COLO829 (cell line): ENCODE data around the gene DNAH7.

Source experiments
- DNase-seq: peaks from one replicate; pipeline ENCODE4 v3.0.0; 2012; ENCODE audit warnings: low spot score

DNAH7 gene

DNA sequence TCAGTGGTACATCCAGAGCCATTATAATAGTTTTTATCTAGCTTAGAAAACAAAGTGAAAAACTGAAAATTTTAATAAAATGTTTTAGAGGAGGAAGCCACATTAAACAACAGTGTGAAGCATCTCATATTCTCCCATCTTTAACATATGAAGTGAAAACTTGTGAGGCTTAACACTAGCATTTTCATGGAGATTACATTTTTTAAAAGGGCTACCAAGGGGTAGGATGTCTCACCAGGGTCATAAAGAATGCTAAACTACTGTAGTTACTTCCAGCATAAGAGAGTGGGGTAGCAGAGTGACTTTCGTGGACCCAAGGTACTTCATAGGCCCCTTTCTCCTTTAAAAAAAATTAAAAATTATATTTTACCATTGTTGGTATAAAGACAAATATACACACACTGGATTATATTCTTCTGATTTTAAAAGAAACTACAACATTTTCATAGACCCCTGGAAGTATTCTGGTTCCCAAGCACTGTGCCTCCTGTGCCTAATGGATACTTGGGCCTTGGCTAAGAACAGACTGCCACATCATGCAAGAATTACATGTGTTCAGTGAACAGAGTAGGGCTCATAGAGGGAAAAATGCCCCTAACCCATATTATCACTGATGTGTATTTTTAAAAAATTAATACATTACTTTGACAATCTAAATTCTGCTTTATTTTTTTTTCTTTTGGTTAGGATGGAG lies 263.2 kb downstream of the DNAH7 start:
- DNase-seq, result no peak

DNA sequence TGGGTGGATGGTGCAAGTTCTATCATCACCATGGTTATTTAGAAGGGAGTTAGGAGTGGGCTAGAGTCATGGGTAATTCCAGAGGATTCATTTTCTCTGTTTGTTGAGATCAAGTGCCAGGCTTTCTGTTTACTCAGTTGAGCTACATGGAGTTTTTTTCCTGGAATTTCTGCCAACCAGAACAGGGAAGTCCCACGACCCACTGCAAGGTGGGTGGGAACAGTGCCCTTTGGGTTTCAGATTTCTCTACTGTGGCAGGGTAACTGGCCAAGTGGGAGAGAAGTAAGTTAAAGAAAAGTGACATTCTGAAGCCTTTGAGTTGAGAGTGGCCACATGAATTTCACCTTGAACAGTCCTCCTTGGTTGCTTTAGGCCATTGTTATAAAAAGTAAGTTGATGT lies 272.8 kb downstream of the DNAH7 start:
- DNase-seq, result no peak

DNA sequence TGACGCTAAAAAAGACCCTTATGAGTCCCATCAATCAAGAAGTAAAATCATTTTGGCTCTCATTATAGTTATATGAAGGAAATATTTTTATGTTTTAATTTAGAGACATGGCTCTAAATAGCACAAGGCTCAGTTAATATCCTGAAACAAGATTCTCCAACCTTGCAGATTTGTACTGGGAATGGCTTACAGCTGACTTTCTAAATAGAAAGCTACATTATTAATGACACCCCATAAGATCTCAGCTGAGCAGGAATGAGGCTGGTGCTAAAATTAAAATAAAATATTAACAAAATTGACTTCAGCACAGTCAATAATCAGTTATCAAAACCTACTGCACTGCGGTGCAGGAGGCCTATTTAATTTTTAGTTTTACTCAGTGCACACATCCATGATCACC lies 274.8 kb downstream of the DNAH7 start:
- no peak for DNase-seq

DNA sequence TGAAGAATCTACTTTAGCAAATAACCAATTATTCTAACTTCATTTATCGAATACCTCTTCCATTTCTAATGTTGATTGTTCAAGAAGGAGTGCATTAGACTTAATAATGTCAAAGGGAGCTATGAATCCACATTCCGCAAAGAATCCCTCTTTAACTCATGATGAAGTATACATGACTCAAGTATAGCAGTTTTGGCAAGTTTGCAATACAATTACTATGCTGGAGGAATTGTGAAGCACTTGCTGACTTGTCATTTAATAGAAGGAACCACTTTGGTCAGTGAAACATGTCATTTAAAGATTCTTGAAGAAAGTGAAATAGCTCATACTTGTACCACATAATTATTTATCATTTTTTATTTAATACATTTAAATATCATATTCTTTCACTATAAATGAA lies 286.5 kb downstream of the DNAH7 start:
- no peak for DNase-seq

DNA sequence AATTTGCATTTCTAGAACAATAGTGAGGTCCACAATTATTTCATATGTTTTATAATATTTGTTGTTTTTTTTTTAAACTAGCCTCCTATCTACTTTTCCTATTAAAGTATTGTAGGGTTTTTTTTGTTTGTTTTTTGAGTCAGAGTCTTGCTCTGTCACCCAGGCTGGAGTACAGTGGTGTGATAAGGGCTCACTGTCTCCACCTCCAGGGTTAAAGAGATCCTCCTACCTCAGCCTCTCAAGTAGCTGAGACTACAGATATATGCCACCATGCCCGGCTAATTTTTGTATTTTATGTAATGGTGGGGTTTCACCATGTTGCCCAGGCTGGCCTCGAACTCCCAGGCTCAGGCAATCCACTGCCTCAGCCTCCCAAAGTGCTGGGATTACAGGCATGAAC lies 289.1 kb downstream of the DNAH7 start:
- no peak for DNase-seq

DNA sequence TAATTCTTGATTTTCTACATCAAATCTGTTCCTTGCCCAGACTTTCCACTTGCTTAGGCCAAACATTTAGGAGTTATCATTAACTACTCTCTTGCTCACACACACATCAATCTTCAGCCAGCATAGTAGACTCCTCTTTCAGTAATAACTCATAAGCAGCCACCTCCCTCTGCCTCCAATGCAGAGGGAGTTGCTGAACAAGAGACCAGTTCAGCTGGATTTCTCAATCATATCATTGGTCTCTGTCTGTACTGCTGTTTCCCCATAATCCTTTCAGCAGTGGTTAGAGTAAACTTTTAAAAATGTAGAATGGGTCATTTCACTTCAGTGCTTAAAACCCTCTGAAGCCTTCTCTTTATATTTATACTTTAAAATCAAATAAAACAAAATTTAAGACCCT lies 298.7 kb downstream of the DNAH7 start:
- DNase-seq, result no peak

DNA sequence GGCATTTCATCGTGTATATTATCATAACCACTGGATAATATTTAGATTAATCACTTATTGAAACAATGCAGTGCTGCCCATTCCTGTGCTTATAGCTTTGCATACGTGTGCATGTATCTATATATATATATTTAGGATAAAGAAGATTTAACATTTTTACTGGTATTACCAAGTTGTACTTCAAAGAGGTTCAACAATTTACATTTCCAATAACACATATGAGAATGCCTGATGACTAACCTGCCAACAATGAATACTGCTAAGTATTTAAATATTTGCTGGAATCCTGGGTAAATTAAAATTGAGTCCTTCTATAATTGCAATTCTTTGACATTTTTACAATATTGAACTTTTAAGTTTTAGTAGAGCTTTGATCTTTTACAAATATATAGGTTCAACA lies 300.2 kb downstream of the DNAH7 start:
- DNase-seq, result no peak

DNA sequence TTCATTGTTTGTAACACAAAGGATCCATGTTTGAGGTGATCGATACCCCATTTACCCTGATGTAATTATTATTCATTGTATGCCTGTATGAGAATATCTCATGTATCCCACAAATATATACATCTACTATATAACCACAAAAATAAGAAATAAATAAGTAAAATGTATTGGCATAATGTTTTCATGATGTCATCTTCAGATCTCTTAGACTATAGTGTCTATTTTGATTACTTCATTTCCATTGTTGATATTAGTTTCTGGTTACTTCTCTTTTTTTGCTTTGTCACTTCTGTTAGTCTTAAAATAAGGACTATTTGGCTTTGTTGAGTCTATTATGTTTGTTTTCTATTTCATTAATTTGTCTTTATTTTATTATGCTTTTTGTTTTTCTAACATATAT lies 301.9 kb downstream of the DNAH7 start:
- DNase-seq, result no peak

DNA sequence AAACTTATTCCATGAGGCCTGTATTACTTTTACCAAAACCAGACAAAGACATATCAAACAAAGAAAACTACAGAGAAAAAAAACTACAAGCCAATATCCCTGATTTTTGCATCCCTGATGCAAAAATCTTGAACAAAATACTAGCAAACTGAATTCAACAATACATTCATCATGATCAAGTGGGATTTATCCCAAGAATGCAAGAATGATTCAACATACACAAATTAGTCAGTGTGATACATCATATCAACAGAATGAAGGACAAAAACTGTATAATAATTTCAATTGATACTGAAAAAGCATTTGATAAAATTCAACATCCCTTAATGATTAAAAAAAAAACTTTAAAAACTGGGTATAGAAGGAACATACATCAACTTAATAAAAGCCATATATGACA lies 304.8 kb downstream of the DNAH7 start:
- no peak for DNase-seq

DNA sequence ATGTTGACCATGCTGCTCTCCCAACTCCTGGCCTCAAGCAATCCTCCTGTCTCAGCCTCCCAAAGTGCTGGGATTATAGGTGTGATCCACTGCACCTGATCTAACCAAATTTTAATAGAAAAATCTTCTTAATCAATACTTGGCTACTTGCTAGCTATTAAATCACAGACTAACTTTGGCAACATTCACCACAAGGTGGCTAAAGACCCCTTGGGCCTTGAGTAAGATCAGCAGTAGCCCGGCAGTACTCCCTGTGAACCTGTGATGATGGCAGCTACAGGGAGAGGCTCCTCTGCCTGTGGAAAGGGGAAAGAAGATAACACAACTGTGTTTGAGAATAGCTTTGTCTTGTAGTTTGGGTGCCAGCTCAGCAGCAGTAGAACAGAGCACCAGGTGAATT lies 308.8 kb downstream of the DNAH7 start:
- DNase-seq, result no peak

DNA sequence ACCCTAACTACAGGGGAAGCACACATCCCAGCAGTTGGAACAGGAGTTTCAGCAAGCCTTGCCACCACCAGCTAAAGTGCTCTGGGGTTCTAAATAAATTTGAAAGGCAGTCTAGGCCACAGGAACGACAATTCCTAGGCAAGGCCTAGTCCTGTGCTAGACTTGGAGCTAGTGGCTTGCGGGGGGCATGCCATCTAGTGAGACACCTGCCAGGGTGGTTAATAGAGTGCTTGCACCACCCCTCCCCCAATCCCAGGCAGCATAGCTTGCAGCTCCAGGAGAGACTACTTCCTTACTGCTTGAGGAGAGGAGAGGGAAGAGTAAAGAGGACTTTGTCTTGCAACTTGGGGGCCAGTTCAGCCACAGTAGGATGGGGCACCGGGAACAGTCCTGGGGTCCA lies 309.8 kb downstream of the DNAH7 start:
- DNase-seq, result no peak

DNA sequence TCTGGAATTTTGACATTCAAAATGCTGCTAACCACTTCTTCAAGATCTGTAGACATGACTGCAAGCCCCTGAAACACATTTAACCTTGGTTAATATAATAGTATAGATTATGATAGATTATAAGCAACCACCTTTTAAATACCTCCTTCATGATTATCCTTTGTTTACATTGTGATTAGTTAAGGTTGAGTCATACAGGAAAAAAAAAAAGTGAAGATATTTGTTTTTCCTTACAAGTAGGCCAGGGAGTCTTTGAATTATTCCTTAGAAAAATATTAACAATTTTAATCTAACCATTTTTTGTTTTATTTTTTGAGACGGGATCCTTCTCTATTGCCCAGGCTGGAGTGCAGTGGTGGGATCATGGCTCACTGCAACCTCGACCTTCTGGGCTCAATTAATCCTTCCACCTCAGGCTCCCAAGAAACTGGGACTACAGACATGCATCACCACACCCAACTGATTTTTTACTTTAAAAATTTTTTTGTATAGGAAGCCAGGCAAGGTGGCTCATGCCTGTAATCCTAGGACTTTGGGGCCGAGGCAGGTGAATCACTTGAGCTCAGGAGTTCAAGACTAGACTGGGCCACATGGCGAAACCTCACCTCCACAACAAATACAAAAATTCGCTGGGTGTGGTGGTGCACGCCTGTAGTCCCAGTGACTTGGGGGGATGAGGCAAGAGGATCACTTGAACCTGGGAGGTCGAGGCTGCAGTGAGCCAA lies 312.3 kb downstream of the DNAH7 start:
- DNase-seq, result no peak

DNA sequence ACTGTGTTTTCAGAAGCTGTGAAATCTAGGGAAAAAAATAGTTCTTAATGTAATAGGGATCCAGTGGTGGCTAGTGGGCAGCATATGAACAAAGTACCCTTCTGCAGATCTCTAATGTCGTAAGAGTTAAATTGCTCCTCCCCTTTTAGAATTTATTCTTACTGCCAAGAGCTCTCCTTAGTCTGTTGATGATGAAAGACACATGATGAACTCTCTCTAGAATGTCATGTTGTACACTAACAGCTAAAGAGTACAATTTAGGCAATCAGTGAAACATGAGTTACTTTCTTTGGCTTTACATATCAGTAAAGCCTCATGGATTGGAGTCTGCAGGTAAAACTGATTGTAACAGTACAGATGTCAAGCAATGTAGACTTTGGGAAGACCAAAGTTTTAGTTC lies 327.4 kb downstream of the DNAH7 start:
- no peak for DNase-seq

DNA sequence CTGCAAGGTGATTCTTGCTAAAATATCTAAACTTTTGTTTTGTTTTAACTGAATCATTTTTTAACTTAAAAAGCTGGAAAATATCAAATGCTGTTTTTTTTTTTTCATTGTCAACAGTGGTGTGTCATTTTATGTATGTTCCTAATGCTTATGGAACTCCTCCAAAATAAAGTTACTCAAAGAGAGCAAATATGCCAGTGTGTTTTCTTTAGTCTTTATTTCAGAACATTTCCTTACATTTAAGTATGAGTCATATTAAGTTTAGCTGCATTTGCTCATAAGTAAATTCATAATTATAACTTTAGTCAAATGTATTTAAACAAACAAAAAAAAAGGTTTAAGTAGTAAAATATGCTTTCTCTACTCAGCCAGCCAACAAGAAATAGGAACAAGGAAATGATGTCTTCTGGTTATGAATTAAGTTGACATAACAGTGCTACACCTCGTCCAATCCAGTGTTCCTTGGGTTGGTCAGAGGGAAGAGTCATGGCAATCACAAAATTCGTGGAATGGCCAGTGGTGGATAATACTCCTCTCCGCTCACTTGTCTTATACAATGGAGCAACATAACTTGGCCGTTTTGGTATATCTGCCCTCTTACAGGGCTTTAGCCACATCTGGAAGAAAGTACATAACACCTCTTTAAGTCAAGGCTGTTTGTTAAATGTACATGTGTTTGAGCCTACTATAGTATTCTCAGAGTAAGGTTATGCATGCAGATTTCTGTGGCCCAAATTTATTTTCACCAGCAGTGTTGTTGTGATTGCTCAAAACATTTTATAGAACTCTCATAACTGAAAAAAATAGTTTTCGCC lies 330.9 kb downstream of the DNAH7 start:
- no peak for DNase-seq

DNA sequence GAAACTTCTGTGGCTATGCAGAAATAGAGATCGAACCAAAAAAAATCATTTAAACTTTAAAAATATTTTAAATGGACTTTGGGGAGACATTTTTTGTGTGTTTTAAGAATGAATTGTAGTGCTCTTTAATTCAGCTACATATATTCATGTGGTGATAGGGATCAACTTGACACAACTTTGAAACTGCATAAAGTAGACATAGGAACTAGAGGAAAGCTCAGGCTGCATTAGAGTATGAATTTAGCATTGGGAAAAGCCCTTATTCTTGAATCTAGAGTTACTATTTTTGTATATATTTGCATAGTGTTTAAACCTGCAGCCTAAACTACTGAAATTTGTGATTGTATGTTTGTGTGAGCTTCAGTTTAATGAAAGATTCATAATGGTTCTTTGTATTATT lies 333.3 kb downstream of the DNAH7 start:
- DNase-seq, result no peak

DNA sequence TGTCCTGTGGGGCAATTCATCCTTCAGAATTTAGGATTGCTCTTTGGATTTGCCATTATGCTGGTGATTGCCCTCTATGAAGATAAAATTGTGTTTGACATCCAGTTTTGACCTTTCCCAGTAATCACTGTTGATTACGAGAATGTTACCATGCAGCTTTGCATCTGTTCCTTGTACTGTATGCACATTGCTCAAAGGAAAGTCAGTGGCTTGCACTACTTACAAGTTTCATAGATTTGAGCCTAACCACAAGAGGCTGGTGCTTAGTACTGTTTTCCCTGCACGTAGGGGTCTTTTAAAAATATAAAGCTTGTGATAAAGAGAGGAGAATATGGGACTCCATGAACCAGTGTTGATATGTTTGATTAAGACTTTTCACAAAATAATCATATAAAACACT lies 333.7 kb downstream of the DNAH7 start:
- DNase-seq, result no peak

DNA sequence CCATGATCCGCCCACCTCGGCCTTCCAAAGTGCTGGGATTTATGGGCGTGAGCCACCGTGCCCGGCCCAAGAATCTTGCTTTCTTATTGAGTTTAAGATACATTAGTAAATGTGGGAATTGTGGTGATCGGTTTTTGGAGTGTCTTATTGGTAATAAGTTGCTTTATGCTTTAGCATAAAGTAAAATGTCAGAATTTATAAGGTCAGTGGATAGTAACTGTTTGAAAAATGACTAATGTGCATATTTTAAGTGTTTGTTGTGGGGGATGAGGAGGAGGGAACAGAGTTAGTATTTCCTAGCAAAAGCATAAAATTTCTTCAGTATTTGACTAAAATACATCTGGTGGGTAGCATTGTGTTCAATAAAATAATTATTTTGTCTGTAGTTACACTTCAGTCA lies 334.2 kb downstream of the DNAH7 start:
- DNase-seq, result no peak

DNA sequence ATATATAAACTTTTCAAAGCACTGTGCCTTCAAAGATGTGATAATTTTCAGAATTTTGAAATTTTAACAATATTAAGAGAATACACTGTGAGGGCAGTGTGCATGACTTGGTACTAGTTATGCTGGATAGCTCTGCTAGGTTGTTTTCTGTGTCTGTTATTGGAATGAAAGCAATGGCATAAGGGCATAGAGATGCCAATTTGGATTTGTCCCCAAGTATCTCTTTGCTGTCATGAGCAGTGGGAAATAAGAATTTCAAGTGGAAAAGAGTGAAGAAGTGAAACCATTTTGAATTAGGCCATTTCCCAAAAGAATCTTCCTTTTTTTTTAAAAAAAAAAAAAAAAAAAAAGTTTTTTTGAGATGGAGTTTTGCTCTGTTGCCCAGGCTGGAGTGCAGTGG lies 334.8 kb downstream of the DNAH7 start:
- DNase-seq, result no peak

DNA sequence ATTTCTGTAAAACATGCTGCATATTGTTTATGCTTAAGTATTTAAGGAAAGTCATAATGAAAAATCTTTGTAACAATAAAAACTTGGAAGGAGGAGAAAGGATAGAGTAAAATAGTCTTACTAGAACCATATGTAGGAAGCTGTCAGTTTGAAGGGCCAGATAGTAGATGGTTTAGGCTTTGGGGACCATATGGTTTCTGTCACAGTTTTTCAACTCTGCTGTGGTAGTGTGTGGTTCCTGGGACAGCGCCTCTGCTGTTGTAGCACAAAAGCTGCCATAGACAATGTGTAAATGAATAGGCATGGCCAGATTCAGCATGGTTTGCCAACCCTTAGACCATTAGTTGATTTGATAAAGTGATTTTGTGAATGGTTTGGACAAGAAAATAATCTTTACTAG lies 336.1 kb downstream of the DNAH7 start:
- DNase-seq, result no peak

DNA sequence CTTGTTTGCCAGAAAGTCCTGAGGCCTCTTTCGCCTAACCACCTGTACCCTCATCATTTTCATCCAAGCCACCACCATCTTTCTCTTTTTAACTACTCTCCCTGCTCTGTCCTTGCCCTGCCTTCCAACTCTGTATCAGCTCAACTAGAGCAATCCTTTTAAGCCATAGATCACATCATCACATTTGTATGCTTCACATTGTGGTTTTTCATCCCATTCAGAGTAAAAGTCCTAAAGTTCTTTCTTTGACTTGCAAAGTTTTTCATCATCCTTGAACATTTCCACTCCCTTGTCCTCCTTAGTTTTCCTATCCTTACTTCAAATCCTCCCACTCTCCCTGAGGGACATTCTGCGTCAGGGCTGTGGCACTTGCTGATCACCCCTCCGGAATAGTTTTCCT lies 337.7 kb downstream of the DNAH7 start:
- no peak for DNase-seq

DNA sequence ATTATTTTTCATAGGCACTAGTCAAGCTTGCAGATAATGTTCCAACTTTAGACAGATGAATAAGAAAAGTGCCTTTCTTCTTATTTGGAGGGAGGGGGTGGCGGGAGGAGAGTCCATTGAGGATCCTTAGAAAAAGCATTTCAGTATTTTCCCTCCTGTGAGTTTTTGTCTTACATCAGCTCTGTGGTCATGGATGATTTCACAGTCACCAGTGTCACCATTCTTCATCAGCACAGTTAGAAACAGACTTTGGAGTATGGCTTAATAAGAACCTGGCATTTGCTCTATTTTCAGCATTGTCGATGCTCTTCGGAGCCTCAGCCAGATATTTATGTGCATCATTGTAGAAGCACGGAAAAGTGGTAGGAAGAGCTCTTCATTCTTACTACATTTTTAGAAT lies 341.5 kb downstream of the DNAH7 start:
- DNase-seq, result no peak

DNA sequence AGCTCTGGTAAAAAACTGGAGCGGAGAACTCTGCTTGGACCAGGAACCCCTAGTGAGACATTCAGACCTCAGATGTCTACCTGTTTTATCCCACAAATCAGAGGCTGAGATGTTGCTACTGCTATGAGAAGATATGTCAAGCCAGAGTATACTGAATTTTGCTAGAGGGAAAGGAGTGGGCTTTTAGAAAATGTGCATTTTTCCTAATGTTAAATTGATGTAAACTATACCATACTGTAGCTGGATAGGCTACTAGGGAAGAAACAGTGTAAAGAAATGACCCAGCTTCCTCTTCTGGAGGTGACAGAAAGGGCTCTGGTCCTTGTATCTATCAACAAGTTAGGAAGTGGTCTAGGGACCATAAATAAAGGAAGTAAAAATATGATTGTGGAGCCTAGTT lies 346.6 kb downstream of the DNAH7 start:
- DNase-seq, result no peak

DNA sequence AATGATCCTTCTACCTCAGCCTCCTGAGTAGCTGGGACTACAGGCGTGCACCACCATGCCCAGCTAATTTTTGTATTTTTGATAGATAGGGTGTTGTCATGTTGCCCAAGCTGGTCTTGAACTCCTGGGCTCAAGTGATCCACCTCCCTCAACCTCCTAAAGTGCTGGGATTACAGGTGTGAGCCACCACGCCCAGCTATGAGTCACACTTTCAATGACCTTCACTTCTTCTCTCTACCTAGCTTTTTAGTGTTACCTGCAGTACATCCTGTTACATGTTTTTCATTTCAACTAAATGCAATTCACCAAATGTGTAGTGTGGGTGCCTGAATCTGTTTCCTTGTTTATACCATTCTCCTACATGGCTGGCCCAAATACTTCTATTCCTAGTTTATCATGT lies 347.6 kb downstream of the DNAH7 start:
- no peak for DNase-seq
